RWPE1 (cell line): Measurements from ENCODE around the gene WNT2B.

Source experiments
- CTCF ChIA-PET: fragments of 350-600 bp; sonication (Branson Sonifier 250); formaldehyde crosslinking; extraction: SDS; loops from one replicate; lab custom pipeline; 2021; lab: Yijun Ruan, JAX
- POLR2A ChIA-PET: fragments of 400-600 bp; formaldehyde crosslinking; extraction: SDS; loops from one replicate; lab custom pipeline; 2020; ENCODE audit warnings: antibody characterized with exemption; ENCODE audit not compliant: low non-redundant PET; lab: Yijun Ruan, JAX
- DNase-seq: peaks from one replicate; pipeline ENCODE4 v3.0.0; 2012; ENCODE audit warnings: low spot score
- H3K27ac ChIP-seq: fragments of 450-650 bp; 2 replicates; pipeline ENCODE4 v1.5.1; 2017
- CTCF ChIP-seq: fragments of 450-650 bp; conservative IDR thresholded peaks from 2 replicates; pipeline ENCODE4 v1.5.1; 2017; ENCODE audit warnings: low read depth, mild to moderate bottlenecking

Gene WNT2B

GRCh38 chr1:112518186-112518585 lies 9.4 kb downstream of the WNT2B start:
- TF ChIP-seq CTCF: no peak
- CTCF ChIA-PET: interaction anchor here (0.6 kb wide), 1 partner anchor 285 kb away, joined by 16 read pairs; no protein-coding TSS in a partner anchor
- DNase-seq: no peak
- POLR2A ChIA-PET: no interaction called here
- H3K27ac ChIP-seq: no peak overlapping the region

DNA sequence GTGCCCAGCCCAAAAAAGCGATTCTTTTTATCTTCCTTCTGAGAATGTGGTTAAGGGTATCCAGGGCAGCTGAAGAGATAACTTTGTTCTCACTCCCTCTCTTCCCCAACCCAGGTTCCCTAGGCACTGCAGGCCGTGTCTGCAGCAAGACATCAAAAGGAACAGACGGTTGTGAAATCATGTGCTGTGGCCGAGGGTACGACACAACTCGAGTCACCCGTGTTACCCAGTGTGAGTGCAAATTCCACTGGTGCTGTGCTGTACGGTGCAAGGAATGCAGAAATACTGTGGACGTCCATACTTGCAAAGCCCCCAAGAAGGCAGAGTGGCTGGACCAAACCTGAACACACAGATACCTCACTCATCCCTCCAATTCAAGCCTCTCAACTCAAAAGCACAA lies 11.4 kb downstream of the WNT2B start:
- DNase-seq: no peak
- POLR2A ChIA-PET: no interaction called here
- CTCF ChIA-PET: interaction anchor here (0.7 to 1.4 kb wide), 2 partner anchors 18 to 94 kb away, joined by 3 to 7 read pairs; no protein-coding TSS in a partner anchor
- no peak for TF ChIP-seq CTCF
- H3K27ac ChIP-seq: no peak overlapping the region

GRCh38 chr1:112522621-112523020 lies 13.9 kb downstream of the WNT2B start:
- DNase-seq: peak; percentile 48

DNA sequence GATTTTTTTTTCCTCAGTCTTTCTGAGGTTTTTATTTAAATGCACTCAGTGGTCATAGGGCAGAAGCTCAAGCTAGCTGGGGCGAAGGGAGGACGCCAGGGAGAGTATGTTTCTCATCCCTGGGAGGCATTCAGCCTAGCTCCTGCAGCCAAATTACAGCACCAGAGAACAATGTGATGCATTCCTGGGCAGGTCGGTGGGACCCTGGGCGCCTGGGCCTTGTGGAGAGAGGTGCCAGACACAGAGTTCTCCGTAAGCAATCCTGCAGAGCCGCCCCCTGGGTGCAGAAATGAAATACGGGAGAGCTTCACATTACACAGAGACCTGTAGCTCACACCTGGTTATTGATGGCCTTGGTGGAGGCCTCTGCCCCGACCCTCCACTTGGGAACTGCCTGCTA lies 15.5 kb downstream of the WNT2B start:
- no peak for TF ChIP-seq CTCF
- no peak overlapping the region for H3K27ac ChIP-seq
- ChIA-PET CTCF (interaction anchor here (0.6 kb wide), 1 partner anchor 172 kb away, joined by 3 read pairs; no protein-coding TSS in a partner anchor), POLR2A (no interaction called here)
- DNase-seq: no peak

More at GRCh38 chr1:112522621-112523020, 13.9 kb downstream of the WNT2B start:
- no peak overlapping the region for H3K27ac ChIP-seq
- POLR2A ChIA-PET: no interaction called here
- no peak for TF ChIP-seq CTCF
- CTCF ChIA-PET: no interaction called here

DNA sequence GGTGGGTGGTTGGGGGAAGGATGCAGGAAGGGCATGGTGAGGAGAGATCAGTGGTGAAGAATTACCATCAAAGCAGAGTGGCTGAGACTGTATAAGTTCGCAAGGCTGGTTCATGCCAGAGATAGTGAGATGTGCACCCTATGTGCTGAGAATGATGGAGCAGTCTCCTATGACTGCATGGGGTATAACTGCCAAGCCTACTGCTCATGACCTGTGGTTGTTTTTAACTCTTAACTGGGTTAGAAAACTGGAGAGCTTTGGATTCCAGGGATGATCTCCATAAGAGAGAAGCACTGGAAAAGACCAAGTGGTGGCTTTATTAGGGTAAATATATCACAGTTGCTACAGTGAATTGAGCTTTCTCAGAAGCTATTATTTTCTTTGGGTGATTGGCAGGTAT lies 16.2 kb downstream of the WNT2B start:
- ChIA-PET CTCF (no interaction called here), POLR2A (no interaction called here)
- TF ChIP-seq CTCF: no peak
- no peak for DNase-seq
- no peak overlapping the region for H3K27ac ChIP-seq

DNA sequence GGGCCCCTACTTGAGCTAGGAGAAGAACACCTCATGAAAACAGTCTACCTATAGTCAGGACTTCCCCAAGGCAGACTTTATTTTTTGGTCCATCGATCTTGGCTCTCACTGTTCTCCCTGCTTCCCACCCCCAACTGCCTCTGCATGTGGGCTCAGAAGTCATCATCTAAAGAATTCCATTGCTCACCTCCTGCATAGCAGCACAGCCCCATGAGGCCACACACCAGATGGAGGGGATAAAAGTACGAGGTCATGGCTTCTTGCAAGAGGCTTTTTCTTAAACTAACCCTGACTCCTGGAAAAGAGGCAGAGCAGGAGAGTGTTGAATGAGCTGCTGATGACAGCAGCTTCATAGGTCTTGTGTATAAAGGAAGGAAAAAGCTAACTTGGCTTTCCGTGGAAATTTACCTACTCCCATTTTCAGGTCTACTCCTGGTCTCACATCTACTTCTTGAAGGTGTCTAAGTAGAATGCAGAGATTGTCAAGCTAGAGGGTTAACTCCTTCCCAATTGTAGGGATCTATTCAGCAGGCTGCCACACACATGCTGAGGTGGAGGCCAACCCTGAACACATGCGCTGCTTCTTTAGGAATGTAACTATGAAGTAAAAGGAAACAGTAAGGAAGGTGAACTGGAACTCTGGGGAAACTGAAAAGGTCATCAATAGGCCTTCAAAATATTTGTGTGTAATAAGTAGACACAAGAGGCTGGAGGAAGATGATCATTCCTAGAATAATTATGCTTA lies 18.7 kb downstream of the WNT2B start:
- POLR2A ChIA-PET: interaction anchor here (0.7 kb wide), 1 partner anchor 12 kb away, joined by 4 read pairs; no protein-coding TSS in a partner anchor
- H3K27ac ChIP-seq: no peak overlapping the region
- DNase-seq: no peak
- CTCF ChIA-PET: interaction anchor here (0.5 kb wide), 1 partner anchor 1286 kb away, joined by 3 read pairs; no protein-coding TSS in a partner anchor
- TF ChIP-seq CTCF: no peak
